ENCODE data around the gene TRMT1.

DNA sequence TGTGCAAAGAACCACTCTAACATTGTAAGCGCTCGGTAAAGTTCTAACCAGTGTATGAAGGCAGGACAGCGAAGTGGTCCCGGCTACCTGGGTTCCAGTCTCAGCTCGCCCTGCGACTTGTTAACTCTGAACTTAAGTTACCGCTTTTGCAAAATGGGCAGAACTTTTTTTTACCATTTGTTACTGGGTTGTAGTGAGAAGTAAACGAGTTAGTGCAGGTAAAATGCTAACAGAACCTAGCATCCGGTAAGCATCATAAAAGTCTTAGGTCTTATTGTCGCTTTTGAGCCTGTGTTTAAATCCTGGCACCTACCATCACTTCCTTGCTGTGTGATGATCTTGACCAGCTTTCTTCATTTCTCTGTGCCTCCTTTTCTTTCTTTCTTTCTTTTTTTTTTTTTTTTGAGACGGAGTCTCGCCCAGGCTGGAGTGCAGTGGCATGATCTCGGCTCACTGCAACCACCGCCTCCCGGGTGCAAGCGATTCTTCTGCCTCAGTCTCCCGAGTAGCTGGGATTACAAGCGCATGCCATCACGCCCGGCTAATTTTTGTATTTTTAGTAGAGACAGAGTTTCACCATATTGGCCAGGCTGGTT lies 734 bp upstream of the TRMT1 start:
- TF ChIP-seq, protein P1, sequence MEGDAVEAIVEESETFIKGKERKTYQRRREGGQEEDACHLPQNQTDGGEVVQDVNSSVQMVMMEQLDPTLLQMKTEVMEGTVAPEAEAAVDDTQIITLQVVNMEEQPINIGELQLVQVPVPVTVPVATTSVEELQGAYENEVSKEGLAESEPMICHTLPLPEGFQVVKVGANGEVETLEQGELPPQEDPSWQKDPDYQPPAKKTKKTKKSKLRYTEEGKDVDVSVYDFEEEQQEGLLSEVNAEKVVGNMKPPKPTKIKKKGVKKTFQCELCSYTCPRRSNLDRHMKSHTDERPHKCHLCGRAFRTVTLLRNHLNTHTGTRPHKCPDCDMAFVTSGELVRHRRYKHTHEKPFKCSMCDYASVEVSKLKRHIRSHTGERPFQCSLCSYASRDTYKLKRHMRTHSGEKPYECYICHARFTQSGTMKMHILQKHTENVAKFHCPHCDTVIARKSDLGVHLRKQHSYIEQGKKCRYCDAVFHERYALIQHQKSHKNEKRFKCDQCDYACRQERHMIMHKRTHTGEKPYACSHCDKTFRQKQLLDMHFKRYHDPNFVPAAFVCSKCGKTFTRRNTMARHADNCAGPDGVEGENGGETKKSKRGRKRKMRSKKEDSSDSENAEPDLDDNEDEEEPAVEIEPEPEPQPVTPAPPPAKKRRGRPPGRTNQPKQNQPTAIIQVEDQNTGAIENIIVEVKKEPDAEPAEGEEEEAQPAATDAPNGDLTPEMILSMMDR (conservative IDR thresholded peaks at IDR 0.05), result no peak
- no peak for TF ChIP-seq ZFX (IDR thresholded peaks at IDR 0.05)

Measured in C4-2B (cell line).